HFFc6 (cell line): ENCODE data around the gene ADGRE1. TPM values are rescaled to one million over a fixed set of nuclear protein-coding genes. Genes with fewer than 3 reads are reported as not detected.
"Not testable (repeated sequence)": the region's sequence is repeated elsewhere in the genome, so short reads cannot be mapped to it uniquely, and the experiment has no call there.

ENCODE experiments used
- DNase-seq: peaks from one replicate; pipeline ENCODE4 v3.0.0-alpha.2; 2018
- H3K27ac Mint-ChIP-seq: 2 replicates; pipeline ENCODE4 v1.8.0; 2020; ENCODE audit warnings: mild to moderate bottlenecking, mixed read lengths
- H3K27me3 Mint-ChIP-seq: 2 replicates; pipeline ENCODE4 v1.8.0; 2021; ENCODE audit warnings: mild to moderate bottlenecking, moderate library complexity, mixed read lengths; ENCODE audit not compliant: insufficient read depth
- H3K36me3 Mint-ChIP-seq: 2 replicates; pipeline ENCODE4 v1.8.0; 2021; ENCODE audit warnings: low read depth, mixed read lengths
- H3K4me1 Mint-ChIP-seq: 2 replicates; pipeline ENCODE4 v1.8.0; 2020; ENCODE audit warnings: low read depth, mixed read lengths
- H3K4me3 Mint-ChIP-seq: 2 replicates; pipeline ENCODE4 v1.8.0; 2020; ENCODE audit warnings: mild to moderate bottlenecking, moderate library complexity, mixed read lengths
- H3K9me3 Mint-ChIP-seq: 2 replicates; pipeline ENCODE4 v1.8.0; 2020; ENCODE audit warnings: mild to moderate bottlenecking, mixed read lengths
- CTCF ChIP-seq: fragments of 200-600 bp; sonication (generic); IDR thresholded peaks from 2 replicates; pipeline ENCODE4 v1.5.0; 2021; ENCODE audit warnings: antibody characterized with exemption, mild to moderate bottlenecking
- total RNA-seq, 6 experiments: library from RNA; stranded (reverse); fragmentation: NEBNext Ultra II Directional; extraction: Animal tissue kit (Norgen Biotek cat#: 25700); gene quantifications; 2 replicates in 1 of 6; 3 replicates in 5 of 6; pipeline ENCODE4 v1.2.3, GENCODE V29; 2021

ADGRE1 gene
- total RNA-seq, 6 experiments from 2014 or later, result 0.14 to 0.33 (median 0.23) TPM; not detected in 2

- DNase-seq, result no peak
Observed at GRCh38 chr19:6866741-6867151, 20.6 kb upstream of the ADGRE1 start.

GRCh38 chr19:6868351-6868750 is 19.0 kb upstream of the ADGRE1 start:
- DNase-seq, result no peak
- Mint-ChIP-seq H3K27ac (no peak overlapping the region), H3K4me1 (no peaks in the 10 kb centered on the region), H3K27me3 (peaks cover 16% of the 10 kb centered on the region; the same call in 1 of the 2 replicates), H3K36me3 (no peaks in the 10 kb centered on the region), H3K9me3 (peaks cover 4% of the 10 kb centered on the region; the same call in 1 of the 2 replicates), H3K4me3 (no peak overlapping the region)
- no peak for TF ChIP-seq CTCF

More at GRCh38 chr19:6866741-6867151, 20.6 kb upstream of the ADGRE1 start:
- Mint-ChIP-seq H3K27me3 (peaks cover 16% of the 10 kb centered on the region; the same call in 1 of the 2 replicates), H3K36me3 (no peaks in the 10 kb centered on the region), H3K4me1 (peaks cover 8% of the 10 kb centered on the region), H3K4me3 (no peak overlapping the region), H3K27ac (no peak overlapping the region), H3K9me3 (peaks cover 4% of the 10 kb centered on the region; the same call in 1 of the 2 replicates)
- no peak for TF ChIP-seq CTCF

DNA sequence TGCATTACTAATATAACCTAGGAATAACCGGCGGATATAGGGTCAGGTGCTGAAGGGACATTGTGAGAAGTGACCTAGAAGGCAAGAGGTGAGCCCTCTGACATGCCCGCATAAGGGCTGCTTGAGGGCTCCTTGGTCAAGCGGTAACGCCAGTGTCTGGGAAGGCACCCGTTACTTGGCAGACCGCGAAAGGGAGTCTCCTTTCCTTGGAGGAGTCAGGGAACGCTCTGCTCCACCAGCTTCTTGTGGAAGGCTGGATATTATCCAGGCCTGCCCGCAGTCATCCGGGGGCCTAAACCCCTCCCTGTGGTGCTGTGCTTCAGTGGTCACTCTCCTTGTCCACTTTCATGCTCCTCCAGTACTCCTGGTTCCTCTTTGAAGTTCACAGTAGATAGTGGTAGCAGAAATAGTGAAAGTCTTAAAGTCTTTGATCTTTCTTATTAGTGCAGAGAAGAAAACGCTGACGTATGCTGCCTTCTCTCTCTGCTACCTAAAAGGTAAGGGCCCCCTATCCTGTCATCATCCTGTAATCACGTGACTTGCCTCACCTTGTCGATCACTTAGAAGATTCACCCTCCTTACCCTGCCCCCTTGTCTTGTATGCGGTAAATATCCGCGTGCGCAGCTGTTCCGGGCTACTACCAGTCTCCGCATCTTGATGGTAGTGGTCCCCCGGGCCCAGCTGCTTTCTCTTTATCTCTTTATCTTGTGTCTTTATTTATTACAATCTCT is 18.1 kb upstream of the ADGRE1 start:
- not testable (repeated sequence) for H3K36me3 Mint-ChIP-seq, H3K27ac Mint-ChIP-seq, H3K4me3 Mint-ChIP-seq, H3K9me3 Mint-ChIP-seq, DNase-seq, H3K4me1 Mint-ChIP-seq
- H3K27me3 Mint-ChIP-seq, result peaks cover 11% of the 10 kb centered on the region; the same call in 1 of the 2 replicates

- H3K4me3 Mint-ChIP-seq, result no peak overlapping the region
- no peak for TF ChIP-seq CTCF
- no peak for DNase-seq
- no peak overlapping the region for H3K27ac Mint-ChIP-seq
- no peaks in the 10 kb centered on the region for H3K4me1 Mint-ChIP-seq
- peaks cover 4% of the 10 kb centered on the region; the same call in 1 of the 2 replicates for H3K9me3 Mint-ChIP-seq
- no peaks in the 10 kb centered on the region for H3K36me3 Mint-ChIP-seq
- peaks cover 6% of the 10 kb centered on the region; the same call in 1 of the 2 replicates for H3K27me3 Mint-ChIP-seq
Observed at GRCh38 chr19:6873708-6874431, 13.5 kb upstream of the ADGRE1 start.

DNA sequence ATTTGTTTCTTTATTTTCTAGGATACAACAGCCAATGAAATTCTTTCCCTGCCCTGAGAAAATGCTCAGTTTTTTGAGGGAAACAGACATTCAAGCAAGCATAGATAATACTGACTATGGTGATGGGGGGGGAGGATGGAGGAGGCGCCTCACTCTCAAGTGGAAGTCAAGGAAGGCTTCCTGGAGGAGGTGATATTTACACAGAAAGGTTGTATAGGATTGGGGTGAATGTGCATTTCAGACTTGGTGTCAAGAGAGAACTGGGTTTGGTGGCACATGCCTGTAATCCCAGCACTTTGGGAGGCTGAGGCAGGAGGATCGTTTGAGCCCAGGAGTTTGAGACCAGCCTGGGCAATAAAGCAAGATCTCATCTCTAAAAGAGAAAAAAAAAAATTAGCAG is 12.2 kb upstream of the ADGRE1 start:
- DNase-seq, result no peak
- Mint-ChIP-seq H3K36me3 (no peaks in the 10 kb centered on the region), H3K27ac (no peak overlapping the region), H3K27me3 (peaks cover 6% of the 10 kb centered on the region; the same call in 1 of the 2 replicates), H3K4me3 (no peak overlapping the region), H3K4me1 (no peaks in the 10 kb centered on the region), H3K9me3 (peaks cover 13% of the 10 kb centered on the region; the same call in 1 of the 2 replicates)
- no peak for TF ChIP-seq CTCF

GRCh38 chr19:6876748-6877147 is 10.6 kb upstream of the ADGRE1 start:
- no peaks in the 10 kb centered on the region for H3K4me1 Mint-ChIP-seq
- H3K36me3 Mint-ChIP-seq, result no peaks in the 10 kb centered on the region
- H3K27me3 Mint-ChIP-seq, result peaks cover 6% of the 10 kb centered on the region; the same call in 1 of the 2 replicates
- TF ChIP-seq CTCF, result no peak
- no peak overlapping the region for H3K27ac Mint-ChIP-seq
- no peak for DNase-seq
- H3K9me3 Mint-ChIP-seq, result peaks cover 9% of the 10 kb centered on the region; the same call in 1 of the 2 replicates
- no peak overlapping the region for H3K4me3 Mint-ChIP-seq
